ENCODE measurements around the gene HSPA4.
"Not testable (repeated sequence)": the region's sequence is repeated elsewhere in the genome, so short reads cannot be mapped to it uniquely, and the experiment has no call there.

- not testable (repeated sequence) for TF ChIP-seq POLR2A (IDR thresholded peaks at IDR 0.05; ENCODE audit: low read length); GATA1 (IDR thresholded peaks at IDR 0.05; ENCODE audit: low read depth, low read length)
These were observed 81.4 kb downstream of the HSPA4 start for GRCh38 chr5:133133241-133133640.
